ENCODE data around the gene PTPRM. TPM values are rescaled to one million over a fixed set of nuclear protein-coding genes. Genes with fewer than 3 reads are reported as not detected.

The PTPRM gene
- total RNA-seq, 4 donors from 2014 or later = 62.7 to 94.0 (median 76.0) TPM

GRCh38 chr18:8065284-8065683, 498.2 kb downstream of the PTPRM start:
- 89% methylated on average over 4 of the region's 4 CpGs for WGBS
- H3K9me3 ChIP-seq = no peaks in the 10 kb centered on the region
- H3K27ac ChIP-seq (replicated peaks in 1 of 4) = no peak overlapping the region
- H3K36me3 ChIP-seq = peaks cover 0 to 7% (median 0%) of the 10 kb centered on the region in 4 donors
- H3K4me3 ChIP-seq = no peak overlapping the region
- no peaks in the 10 kb centered on the region for H3K27me3 ChIP-seq
- DNase-seq (ENCODE audit: extremely low spot score) = no peak
- TF ChIP-seq POLR2AphosphoS5 (IDR thresholded peaks at IDR 0.05) (no peak), EP300 (IDR thresholded peaks at IDR 0.05) (no peak), POLR2A (IDR thresholded peaks at IDR 0.05; ENCODE audit: low read depth) (no peak), CTCF (IDR thresholded peaks at IDR 0.05) (no peak)
- intact Hi-C loops (cut with DNase I) = no loop called here
- H3K4me1 ChIP-seq = no peaks in the 10 kb centered on the region

DNA sequence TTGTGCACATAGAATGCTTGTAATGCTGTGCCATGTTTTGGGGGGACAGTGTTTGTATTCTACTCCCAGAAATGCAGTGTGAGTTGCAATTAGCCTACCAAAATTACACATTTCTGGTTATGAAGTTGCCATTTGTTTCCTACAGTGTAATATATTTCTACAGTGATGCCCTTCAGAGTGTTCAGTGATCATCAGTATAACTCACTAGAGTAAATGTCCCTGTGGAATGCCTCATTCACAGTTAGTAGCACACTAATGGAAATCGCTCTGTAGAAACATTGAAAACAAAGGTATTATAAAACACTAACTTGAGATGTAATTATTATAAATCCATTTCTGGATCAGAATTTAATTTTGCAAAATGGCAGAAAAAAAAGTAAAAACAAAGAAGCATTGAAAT, 498.7 kb downstream of the PTPRM start:
- H3K36me3 ChIP-seq = peaks cover 0 to 7% (median 0%) of the 10 kb centered on the region in 4 donors
- H3K27me3 ChIP-seq = no peaks in the 10 kb centered on the region
- intact Hi-C loops (cut with DNase I) = no loop called here
- no peaks in the 10 kb centered on the region for H3K9me3 ChIP-seq
- no peak overlapping the region for H3K4me3 ChIP-seq
- DNase-seq (ENCODE audit: extremely low spot score) = no peak
- no peaks in the 10 kb centered on the region for H3K4me1 ChIP-seq
- WGBS = 95% methylated on average over 1 of the region's 1 CpG
- no peak overlapping the region for H3K27ac ChIP-seq (replicated peaks in 1 of 4)
- TF ChIP-seq EP300 (IDR thresholded peaks at IDR 0.05) (no peak), CTCF (IDR thresholded peaks at IDR 0.05) (no peak), POLR2AphosphoS5 (IDR thresholded peaks at IDR 0.05) (no peak), POLR2A (IDR thresholded peaks at IDR 0.05; ENCODE audit: low read depth) (no peak)

DNA sequence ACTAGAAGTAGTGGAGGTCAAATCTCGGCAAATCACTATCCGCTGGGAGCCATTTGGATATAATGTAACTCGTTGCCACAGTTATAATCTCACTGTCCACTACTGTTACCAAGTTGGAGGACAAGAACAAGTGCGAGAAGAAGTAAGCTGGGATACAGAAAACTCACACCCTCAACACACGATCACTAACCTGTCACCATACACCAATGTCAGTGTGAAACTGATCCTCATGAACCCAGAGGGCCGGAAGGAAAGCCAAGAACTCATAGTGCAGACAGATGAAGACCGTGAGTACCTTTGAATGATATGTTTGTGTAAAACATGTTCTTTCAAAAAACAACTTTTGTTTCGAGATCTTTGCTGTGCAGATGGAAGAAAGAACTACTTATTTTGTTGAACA, 502.6 kb downstream of the PTPRM start:
- intact Hi-C loops (cut with DNase I) = loop anchor here (10.0 kb wide), 1 partner anchor 165 kb away; no protein-coding TSS in a partner anchor
- Histone ChIP-seq H3K36me3 (peaks cover 0 to 7% (median 0%) of the 10 kb centered on the region in 4 donors), H3K4me1 (no peaks in the 10 kb centered on the region), H3K4me3 (no peak overlapping the region), H3K9me3 (no peaks in the 10 kb centered on the region), H3K27ac (replicated peaks in 1 of 4) (no peak overlapping the region), H3K27me3 (no peaks in the 10 kb centered on the region)
- WGBS = 93% methylated on average over 8 of the region's 8 CpGs
- no peak for DNase-seq (ENCODE audit: extremely low spot score)
- no peak for TF ChIP-seq POLR2AphosphoS5 (IDR thresholded peaks at IDR 0.05)
- no peak for TF ChIP-seq POLR2A (IDR thresholded peaks at IDR 0.05; ENCODE audit: low read depth)
- no peak for TF ChIP-seq CTCF (IDR thresholded peaks at IDR 0.05)
- TF ChIP-seq EP300 (IDR thresholded peaks at IDR 0.05) = no peak

DNA sequence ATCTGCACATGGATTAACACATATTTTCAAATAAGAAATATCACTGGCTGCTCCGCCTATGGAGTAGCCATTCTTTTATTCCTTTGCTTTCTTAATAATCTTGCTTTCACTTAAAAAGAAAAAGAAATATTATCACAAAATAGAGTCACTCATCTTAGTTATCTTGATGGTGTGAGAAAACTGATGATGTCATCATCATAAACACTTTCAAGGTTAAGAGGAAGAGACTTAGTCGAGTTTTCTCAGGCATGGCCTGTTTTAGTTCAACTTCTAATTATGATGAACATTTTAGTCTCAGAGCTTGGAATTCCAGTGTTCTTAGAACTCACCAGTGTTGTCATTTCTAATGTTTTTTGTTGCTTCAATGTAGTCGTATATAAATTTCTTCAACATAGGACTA, 506.1 kb downstream of the PTPRM start:
- H3K27ac ChIP-seq (replicated peaks in 1 of 4) = no peak overlapping the region
- no peaks in the 10 kb centered on the region for H3K27me3 ChIP-seq
- H3K9me3 ChIP-seq = no peaks in the 10 kb centered on the region
- no peaks in the 10 kb centered on the region for H3K4me1 ChIP-seq
- no peak for DNase-seq (ENCODE audit: extremely low spot score)
- intact Hi-C loops (cut with DNase I) = loop anchor here (10.0 kb wide), 1 partner anchor 162 kb away; no protein-coding TSS in a partner anchor
- 86% methylated on average over 3 of the region's 3 CpGs for WGBS
- TF ChIP-seq EP300 (IDR thresholded peaks at IDR 0.05) (no peak), POLR2AphosphoS5 (IDR thresholded peaks at IDR 0.05) (no peak), CTCF (IDR thresholded peaks at IDR 0.05) (no peak), POLR2A (IDR thresholded peaks at IDR 0.05; ENCODE audit: low read depth) (no peak)
- H3K4me3 ChIP-seq = no peak overlapping the region
- peaks cover 0 to 7% (median 0%) of the 10 kb centered on the region in 4 donors for H3K36me3 ChIP-seq

- no peak for TF ChIP-seq POLR2A (IDR thresholded peaks at IDR 0.05; ENCODE audit: low read depth)
- no peak for TF ChIP-seq CTCF (IDR thresholded peaks at IDR 0.05)
- TF ChIP-seq EP300 (IDR thresholded peaks at IDR 0.05) = no peak
- no peak for TF ChIP-seq POLR2AphosphoS5 (IDR thresholded peaks at IDR 0.05)
- Histone ChIP-seq H3K9me3 (no peaks in the 10 kb centered on the region), H3K27me3 (no peaks in the 10 kb centered on the region), H3K36me3 (no peaks in the 10 kb centered on the region), H3K4me1 (no peaks in the 10 kb centered on the region), H3K4me3 (no peak overlapping the region), H3K27ac (replicated peaks in 1 of 4) (no peak overlapping the region)
- DNase-seq (ENCODE audit: extremely low spot score) = no peak
- intact Hi-C loops (cut with DNase I) = no loop called here
These were observed 513.0 kb downstream of the PTPRM start for GRCh38 chr18:8080092-8080491.

Measured in esophagus muscularis mucosa (tissue), 4 donors.